GM18951 (cell line): ENCODE data around the gene MTMR2.
"Not testable (repeated sequence)": the region's sequence is repeated elsewhere in the genome, so short reads cannot be mapped to it uniquely, and the experiment has no call there.

Experiments
- POLR2A ChIP-seq: IDR thresholded peaks from 4 replicates; pipeline ENCODE4 v1.6.1; 2011; ENCODE audit warnings: mild to moderate bottlenecking; ENCODE audit not compliant: insufficient read length, insufficient read depth; ENCODE audit errors: extremely low read depth
- in situ Hi-C: fragments of 300-500 bp; cut with MboI; formaldehyde crosslinking; loops from one replicate; pipeline ENCODE4 v1.12.0; 2022; ENCODE audit warnings: low sequenced_read_pairs, mixed read lengths, inconsistent platforms; ENCODE audit not compliant: unreplicated experiment

The MTMR2 gene

DNA sequence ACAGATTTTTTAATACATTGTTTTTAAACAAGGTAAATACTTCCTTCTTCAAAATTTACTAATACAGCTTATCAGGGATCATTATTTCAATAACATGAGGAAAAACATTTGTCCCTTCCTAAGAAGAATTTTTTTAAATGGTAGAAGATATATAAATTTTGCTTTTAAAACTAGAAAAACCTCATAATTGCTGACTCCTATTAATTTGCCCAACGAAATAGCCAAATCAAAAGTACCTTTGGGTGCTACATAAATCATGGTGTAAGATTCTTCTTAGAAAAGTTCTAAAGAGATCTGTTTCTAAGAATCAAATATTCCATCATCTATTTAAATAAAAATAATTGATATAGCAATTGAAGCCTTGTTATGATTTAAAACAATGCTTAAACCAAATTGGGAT is 78.7 kb downstream of the MTMR2 start:
- no peak for TF ChIP-seq POLR2A
- in situ Hi-C loops: loop anchor here (25.0 kb wide), 1 partner anchor 542 kb away; the partner anchor contains the start of genes CCDC82 and JRKL

DNA sequence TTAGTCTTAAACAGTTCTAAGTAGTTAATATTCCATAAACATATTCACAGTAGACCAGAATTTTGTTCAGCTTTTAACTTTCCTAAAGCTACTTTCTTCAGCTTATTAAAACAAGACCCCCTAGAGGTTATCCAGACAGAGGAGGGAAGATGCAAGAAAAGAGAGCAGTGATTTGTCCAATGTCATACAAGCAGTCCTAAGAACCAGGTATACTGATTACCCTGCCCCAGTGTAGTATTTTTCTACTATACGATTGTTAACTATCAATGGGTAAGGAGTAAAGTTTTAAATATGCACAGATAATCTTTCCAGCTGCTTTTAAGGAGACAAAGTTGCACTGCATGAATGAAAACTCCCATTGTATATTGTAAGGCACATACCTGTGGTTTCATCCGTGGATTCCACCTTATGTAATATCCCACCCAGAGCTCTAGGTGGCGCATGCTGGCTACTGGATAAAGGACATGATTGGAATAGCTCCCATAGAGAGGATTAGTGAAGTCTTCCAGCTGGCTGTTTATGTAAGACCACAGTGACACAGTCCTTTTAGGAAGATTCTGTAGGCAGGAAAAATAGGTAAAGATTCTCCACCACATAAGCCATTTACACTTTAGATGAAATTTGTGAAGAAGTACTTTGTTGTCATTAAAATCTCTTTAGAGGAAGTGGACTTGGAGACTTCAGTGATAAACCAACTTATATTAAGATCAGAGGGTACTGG is 88.0 kb downstream of the MTMR2 start:
- in situ Hi-C loops: loop anchor here (25.0 kb wide), 1 partner anchor 551 kb away; the partner anchor contains the start of genes CCDC82 and JRKL
- no peak for TF ChIP-seq POLR2A

DNA sequence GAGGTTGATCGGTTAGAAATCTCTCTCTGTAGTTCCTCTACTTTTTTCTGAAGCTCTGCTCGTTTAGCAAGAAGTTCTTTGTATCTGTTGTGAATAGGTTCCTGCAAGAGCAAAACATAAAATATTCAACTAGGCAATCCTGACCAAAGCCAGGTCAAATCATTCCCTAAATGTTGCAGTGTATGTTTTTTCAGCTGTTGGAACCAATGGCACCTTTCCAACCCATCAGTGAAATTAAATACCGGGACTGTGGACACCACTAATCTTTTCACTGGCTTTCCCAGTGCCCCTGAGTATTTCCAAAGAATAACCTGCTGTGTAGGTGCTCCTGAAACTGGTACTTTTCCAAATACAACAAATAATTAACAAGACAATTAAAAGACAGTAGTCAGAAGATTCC is 88.6 kb downstream of the MTMR2 start:
- TF ChIP-seq POLR2A: no peak
- in situ Hi-C loops: loop anchor here (25.0 kb wide), 1 partner anchor 552 kb away; the partner anchor contains the start of genes CCDC82 and JRKL

DNA sequence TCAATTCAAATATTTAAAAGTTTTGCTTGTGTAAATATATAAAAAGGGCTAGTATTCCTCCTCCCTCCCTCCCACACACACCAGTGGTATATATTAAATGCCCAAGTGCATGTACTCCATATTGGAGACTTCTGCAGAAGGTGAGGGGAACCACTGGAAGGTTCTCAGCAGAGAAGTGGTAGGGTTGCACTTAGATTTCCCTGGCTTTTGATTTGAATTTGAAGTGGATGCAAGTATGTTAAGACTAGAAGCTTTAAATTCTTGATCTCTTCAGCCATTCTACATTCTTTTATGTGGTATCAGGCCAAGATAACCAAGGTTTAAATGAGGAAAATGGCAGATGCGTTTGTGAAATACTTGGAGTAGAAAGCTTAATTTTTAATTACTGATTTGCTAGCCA is 90.5 kb downstream of the MTMR2 start:
- TF ChIP-seq POLR2A: no peak
- in situ Hi-C loops: loop anchor here (25.0 kb wide), 1 partner anchor 554 kb away; the partner anchor contains the start of genes CCDC82 and JRKL

DNA sequence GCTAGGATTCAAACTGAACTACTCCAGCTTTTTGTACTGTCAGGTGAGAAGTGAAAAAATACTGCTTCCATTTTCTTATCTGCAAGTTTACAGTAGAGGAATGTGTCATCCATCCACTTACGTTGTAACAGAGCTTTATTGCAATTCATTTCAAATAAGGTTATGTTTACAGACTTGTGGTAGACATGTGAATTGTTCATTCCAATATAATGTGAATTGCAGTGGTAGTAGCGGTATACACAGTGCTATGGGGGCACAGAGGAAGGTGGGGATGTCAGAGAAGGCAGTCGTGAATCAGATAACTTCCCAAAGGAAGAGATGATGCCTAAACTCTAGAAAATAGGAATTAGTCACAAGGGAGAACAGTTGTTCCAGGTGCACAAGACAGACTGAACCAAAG is 91.1 kb downstream of the MTMR2 start:
- TF ChIP-seq POLR2A: no peak
- in situ Hi-C loops: loop anchor here (25.0 kb wide), 1 partner anchor 555 kb away; the partner anchor contains the start of genes CCDC82 and JRKL

DNA sequence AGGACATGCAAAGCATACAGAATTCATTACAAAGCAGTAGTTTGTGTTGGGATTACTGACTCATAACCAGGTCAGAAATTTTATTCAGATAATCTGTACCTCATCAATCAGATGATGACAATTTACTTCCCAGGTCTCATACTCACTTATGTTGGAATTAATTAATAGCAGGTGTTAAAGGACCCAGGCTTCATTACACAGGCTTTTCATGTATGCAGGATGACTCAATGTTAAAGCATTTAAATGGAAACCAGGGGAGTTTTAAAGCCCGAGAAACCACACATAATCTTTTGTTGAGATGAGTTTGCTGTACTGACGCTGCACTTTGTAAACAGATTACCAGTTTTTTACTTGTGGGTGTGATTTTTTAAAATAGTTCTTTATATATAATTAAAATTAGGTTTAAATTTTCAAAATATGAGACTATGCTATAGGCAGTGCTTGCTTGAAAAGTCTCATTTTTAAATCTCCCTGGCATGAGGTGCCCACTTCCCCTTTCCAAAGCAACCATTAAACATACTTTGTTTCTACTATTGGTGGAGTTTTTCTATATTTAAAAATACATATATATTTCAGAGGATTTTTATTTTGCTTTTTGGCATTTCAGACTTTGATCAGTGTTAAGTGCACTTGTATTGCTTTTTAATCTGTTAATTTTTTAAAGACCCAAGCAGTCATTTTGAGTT is 92.6 kb downstream of the MTMR2 start:
- in situ Hi-C loops: loop anchor here (25.0 kb wide), 1 partner anchor 556 kb away; the partner anchor contains the start of genes CCDC82 and JRKL
- no peak for TF ChIP-seq POLR2A

DNA sequence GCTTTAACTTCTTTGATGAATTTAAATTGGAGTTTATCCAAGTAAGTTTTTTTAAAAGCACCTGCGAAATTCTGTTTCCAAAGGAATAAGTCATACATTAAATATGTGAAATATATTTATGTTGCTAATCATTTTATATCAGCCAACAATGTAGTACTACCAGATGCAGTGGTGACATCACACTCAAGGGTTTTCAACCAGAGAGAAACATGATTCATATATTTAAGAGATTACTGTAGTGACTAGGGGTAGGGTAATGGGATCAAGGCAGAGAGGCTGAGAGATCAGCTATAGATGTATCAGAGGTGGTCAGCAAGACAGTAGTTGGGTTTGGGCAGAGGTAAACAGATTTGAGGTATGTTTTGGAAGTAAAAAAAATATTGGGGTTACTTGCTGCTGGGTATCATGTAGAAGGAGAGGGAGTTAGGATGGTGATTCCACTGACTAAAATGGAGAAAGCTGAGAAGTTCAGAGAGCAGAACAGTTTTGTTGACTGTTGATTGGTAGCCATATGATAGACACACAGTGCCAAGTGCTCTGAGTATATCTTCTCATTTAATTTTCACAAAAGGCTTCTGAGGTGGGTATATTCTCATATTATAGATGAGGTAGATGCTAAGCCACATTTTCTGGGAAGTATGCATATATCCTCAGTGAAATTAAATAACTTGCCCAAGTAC is 94.2 kb downstream of the MTMR2 start:
- in situ Hi-C loops: loop anchor here (25.0 kb wide), 1 partner anchor 558 kb away; the partner anchor contains the start of genes CCDC82 and JRKL
- no peak for TF ChIP-seq POLR2A

DNA sequence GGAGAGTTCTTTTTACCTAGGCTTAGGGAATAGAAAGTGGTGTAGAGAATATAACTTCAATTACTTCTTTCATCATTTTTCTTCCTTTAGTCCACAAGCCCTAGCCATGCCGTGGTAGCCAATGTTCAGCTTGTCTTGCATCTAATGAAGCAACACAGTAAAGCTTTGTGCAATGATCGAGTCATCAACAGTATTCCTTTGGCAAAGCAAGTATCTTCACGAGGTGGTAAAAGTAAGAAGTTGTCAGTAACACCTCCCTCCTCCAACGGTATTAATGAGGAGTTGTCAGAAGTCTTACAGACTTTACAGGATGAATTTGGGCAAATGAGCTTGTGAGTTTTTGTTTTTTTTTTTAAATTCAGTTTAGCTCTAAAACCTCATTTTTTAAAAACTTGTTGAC is 96.2 kb downstream of the MTMR2 start:
- in situ Hi-C loops: loop anchor here (25.0 kb wide), 1 partner anchor 560 kb away; the partner anchor contains the start of genes CCDC82 and JRKL
- TF ChIP-seq POLR2A: no peak

DNA sequence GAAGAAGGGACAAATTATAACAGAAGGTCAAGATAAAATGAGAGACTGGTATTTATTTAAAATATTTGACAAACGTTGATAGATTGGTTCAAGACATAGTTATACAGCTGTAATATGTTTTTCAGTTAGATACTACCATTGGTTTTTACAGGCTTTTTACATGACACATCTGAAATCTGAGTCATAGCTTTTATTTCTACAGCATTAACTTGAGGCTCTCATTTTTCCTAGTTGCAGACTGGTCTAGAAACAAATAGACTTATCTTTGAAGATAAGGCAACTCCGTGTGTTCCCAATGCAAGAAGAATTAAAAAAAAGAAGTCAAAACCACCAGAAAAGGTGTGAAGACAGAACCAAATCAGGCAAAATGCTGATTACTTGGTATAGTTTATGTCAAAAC is 102.3 kb downstream of the MTMR2 start:
- in situ Hi-C loops: no loop called here
- no peak for TF ChIP-seq POLR2A

DNA sequence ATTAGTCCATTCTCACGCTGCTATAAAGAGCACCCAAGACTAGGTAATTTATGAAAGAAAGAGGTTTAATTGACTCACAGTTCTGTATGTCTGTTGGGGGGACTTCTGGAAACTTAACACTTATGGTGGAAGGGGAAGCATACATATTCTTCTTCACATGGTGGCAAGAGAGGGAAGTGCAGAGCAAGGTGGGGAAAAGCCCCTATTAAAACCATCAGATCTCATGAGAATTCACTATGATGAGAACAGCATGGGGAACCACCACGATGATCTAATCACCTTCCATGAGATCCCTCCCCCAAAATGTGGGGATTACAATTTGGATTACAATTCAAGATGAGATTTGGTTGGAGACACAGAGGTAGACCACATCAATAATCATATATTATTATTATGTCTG is 107.9 kb downstream of the MTMR2 start:
- no peak for TF ChIP-seq POLR2A
- in situ Hi-C loops: no loop called here

DNA sequence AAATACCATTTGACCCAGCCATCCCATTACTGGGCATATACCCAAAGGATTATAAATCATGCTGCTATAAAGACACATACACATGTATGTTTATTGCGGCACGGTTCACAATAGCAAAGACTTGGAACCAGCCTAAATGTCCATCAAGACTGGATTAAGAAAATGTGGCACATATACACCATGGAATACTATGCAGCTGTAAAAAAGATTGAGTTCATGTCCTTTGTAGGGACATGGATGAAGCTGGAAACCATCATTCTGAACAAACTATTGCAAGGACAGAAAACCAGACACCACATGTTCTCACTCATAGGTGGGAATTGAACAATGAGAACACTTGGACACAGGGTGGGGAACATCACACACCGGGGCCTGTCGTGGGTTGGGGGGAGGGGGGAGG is 112.9 kb downstream of the MTMR2 start:
- in situ Hi-C loops: not testable (repeated sequence)

DNA sequence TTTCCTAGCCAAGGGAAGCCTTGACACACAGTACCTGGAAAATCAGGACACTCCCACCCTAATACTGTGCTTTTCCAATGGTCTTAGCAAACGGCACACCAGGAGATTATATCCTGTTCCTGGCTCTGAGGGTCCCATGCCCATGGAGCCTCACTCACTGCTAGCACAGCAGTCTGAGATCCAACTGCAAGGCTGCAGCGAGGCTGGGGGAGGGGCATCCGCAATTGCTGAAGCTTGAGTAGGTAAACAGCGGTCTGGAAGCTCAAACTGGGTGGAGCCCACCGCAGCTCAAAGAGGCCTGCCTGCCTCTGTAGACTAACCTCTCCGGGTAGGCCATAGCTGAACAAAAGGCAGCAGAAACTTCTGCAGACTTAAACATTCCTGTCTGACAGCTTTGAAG is 117.4 kb downstream of the MTMR2 start:
- in situ Hi-C loops: not testable (repeated sequence)

DNA sequence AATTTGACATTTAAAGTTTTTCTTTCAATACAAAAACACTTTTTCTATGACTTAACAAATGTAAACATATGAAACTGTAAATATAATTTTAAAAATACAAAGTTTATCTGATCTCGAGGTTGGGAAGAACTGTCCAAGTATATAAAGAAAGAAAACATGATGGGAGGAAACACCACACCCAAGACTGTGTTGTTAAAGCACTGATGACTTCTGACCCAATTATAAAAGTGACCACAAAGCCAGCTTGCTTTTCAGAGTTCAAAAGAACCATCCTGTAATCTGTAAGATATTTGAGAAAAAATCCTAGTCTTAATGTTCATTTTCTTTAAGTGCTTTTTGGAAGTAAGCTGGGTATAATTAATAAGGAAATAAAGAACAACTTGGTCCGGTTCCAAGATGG is 118.0 kb downstream of the MTMR2 start:
- no peak for TF ChIP-seq POLR2A
- in situ Hi-C loops: no loop called here
